BLaER1 (cell line): Measurements from ENCODE around the gene SPECC1.
"Not testable (repeated sequence)": the region's sequence is repeated elsewhere in the genome, so short reads cannot be mapped to it uniquely, and the experiment has no call there.

Experiments
- H3K27ac ChIP-seq: shearing (Covaris generic); formaldehyde crosslinking; 2 replicates; pipeline ENCODE4 v1.8.1; 2022
- H3K27me3 ChIP-seq: shearing (Covaris generic); formaldehyde crosslinking; 2 replicates; pipeline ENCODE4 v1.8.1; 2022
- H3K36me3 ChIP-seq: shearing (Covaris generic); formaldehyde crosslinking; 2 replicates; pipeline ENCODE4 v1.8.1; 2022
- H3K4me1 ChIP-seq: shearing (Covaris generic); formaldehyde crosslinking; 2 replicates; pipeline ENCODE4 v1.8.1; 2022
- H3K4me2 ChIP-seq: shearing (Covaris generic); formaldehyde crosslinking; 2 replicates; pipeline ENCODE4 v1.8.1; 2022
- H3K4me3 ChIP-seq: shearing (Covaris generic); formaldehyde crosslinking; 2 replicates; pipeline ENCODE4 v1.8.1; 2022
- H3K9ac ChIP-seq: shearing (Covaris generic); formaldehyde crosslinking; 2 replicates; pipeline ENCODE4 v1.8.1; 2022
- H3K9me3 ChIP-seq: shearing (Covaris generic); formaldehyde crosslinking; 2 replicates; pipeline ENCODE4 v1.8.1; 2022
- H4K20me1 ChIP-seq: shearing (Covaris generic); formaldehyde crosslinking; 2 replicates; pipeline ENCODE4 v1.8.1; 2022
- Cebpa-rat ChIP-seq: shearing (Covaris generic); IDR thresholded peaks from 2 replicates; pipeline ENCODE4 v1.8.1; 2022

SPECC1 gene

DNA sequence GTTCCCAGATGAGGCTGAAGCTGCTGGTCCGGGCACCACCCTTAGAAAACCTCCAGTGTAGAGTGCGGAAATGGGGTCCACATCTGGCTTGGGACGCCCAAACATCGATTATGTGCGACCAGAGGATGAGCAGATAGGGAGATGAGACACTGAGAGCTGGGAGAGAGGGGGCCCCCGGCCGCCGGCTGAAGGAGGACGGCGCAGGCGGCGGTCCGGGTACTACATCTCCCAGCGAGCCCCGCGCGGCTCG lies 182 bp upstream of the SPECC1 start:
- H3K36me3 ChIP-seq: no peaks in the 10 kb centered on the region
- peaks cover 13% of the 10 kb centered on the region for H3K4me1 ChIP-seq
- H3K9ac ChIP-seq: peak overlapping the region; percentile 77
- no peaks in the 10 kb centered on the region for H4K20me1 ChIP-seq
- H3K4me2 ChIP-seq: peak overlapping the region; percentile 98
- H3K27ac ChIP-seq: peak overlapping the region; percentile 25; the same call in 1 of the 2 replicates
- H3K4me3 ChIP-seq: peak overlapping the region; percentile 90
- peaks cover 24% of the 10 kb centered on the region for H3K27me3 ChIP-seq
- H3K9me3 ChIP-seq: peaks cover 7% of the 10 kb centered on the region; the same call in 1 of the 2 replicates
- TF ChIP-seq Cebpa-rat: no peak

DNA sequence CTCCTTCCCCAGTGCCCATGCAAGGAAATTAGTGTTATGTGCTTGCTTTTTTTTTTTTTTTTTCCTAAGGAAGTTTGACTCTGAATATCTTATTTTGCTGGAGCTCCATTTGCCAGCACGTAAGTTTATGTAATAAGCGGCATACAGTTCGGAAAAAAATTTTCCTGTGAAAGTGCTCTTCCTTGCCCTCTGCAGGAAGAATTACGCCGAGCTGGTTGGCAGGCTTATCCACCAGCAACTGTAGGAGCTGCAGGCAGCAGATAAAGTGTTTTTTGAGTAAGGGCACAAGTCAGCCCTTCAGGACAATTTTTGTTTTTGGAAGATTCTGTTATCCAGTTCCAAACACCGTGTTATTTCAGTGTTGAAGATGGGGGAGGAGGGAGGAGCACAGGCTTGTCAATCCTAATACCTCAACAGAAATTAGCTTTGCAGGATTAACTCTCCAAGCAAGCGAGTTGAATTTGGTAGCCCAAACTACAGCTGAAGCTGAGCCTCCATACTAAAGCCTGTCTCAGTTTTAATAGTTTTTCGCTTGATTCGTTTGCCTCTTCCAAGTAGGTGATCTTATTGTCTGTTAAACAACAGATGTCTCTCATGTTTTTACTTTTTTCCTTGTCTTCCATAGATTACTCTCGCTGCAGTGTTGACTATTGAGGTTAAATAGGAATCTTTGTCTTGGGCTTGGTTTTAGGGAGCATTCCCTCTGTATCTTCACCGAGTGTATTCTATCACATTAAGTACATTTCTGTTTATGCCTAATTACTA lies 1.1 kb downstream of the SPECC1 start:
- H3K27me3 ChIP-seq: peaks cover 24% of the 10 kb centered on the region

DNA sequence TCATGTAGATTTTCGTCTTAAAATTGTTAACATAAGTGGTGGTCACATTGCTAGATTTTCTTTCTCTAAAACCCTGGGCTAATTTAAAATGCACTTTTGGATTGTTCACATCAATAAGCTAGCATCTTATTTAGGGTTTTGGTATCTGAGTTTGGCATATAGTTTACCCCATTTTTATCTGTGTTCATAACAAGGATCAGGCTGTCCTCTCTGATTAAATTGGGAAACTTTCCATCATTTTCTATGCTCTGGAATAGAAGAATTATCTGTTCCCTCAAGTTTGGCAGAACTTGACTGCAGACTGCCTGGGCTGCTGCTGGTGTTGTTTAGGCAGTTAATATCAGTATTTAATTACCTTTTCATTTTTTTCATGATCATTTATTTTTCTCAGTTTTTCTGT lies 1.8 kb downstream of the SPECC1 start:
- Histone ChIP-seq H3K9me3 (peaks cover 7% of the 10 kb centered on the region; the same call in 1 of the 2 replicates), H3K4me3 (no peak overlapping the region), H3K4me1 (peaks cover 13% of the 10 kb centered on the region), H3K27ac (no peak overlapping the region), H3K4me2 (no peak overlapping the region), H3K27me3 (peaks cover 24% of the 10 kb centered on the region), H4K20me1 (no peaks in the 10 kb centered on the region), H3K36me3 (no peaks in the 10 kb centered on the region), H3K9ac (no peak overlapping the region)
- no peak for TF ChIP-seq Cebpa-rat

More for the DNA sequence above, 1.1 kb downstream of the SPECC1 start:
- Histone ChIP-seq H3K4me1 (peaks cover 13% of the 10 kb centered on the region), H3K4me3 (peak overlapping the region; percentile 90), H4K20me1 (no peaks in the 10 kb centered on the region), H3K36me3 (no peaks in the 10 kb centered on the region), H3K4me2 (peak overlapping the region; percentile 98), H3K9me3 (peaks cover 7% of the 10 kb centered on the region; the same call in 1 of the 2 replicates), H3K27ac (no peak overlapping the region), H3K9ac (peak overlapping the region; percentile 77; the same call in 1 of the 2 replicates)
- no peak for TF ChIP-seq Cebpa-rat

DNA sequence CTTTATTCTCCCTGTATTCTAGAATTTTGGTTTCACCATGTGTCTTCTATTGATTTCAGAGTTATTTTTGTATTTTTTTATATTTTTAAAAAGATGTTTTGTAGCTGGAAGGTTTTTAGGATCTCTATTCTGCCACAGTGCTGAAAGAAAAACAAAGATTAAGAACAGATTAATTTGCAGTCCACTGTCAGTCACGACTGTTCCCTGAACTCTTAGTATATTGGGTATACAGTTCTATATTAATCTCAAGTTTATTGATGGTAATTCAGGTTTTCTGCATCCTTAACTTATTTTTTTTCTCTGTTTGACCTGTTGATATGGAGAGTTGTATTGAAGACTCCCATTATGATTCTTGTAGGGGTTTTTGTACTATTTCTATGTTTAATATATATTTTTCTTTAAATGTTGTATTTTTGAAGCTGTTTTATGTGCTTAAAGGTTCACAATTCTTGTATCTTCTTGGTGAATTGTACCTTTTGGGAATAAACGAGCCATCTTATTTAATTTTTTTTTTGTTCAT lies 2.9 kb downstream of the SPECC1 start:
- Histone ChIP-seq H3K4me3 (no peak overlapping the region), H3K36me3 (no peaks in the 10 kb centered on the region), H3K27me3 (peaks cover 24% of the 10 kb centered on the region), H3K9ac (no peak overlapping the region), H3K4me2 (no peak overlapping the region), H3K4me1 (peaks cover 13% of the 10 kb centered on the region), H3K27ac (no peak overlapping the region), H4K20me1 (no peaks in the 10 kb centered on the region), H3K9me3 (peaks cover 19% of the 10 kb centered on the region)
- no peak for TF ChIP-seq Cebpa-rat

DNA sequence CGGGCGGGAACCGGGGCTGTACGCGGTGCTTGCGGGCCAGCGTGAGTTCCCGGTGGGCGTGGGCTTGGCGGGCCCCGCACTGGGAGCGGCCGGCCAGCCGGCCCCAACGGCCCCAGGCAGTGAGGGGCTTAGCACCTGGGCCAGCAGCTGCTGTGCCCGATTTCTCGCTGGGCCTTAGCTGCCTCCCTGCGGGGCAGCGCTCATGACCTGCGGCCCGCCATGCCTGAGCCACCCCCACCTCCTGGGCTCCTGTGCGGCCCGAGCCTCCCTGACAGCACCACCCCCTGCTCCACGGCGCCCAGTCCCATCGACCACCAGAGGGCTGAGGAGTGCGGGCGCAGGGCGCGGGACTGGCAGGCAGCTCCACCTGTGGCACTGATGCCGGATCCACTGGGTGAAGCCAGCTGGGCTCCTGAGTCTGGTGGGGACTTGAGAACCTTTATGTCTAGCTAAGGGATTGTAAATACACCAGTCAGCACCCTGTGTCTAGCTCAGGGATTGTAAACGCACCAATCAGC lies 7.4 kb downstream of the SPECC1 start:
- H3K4me3 ChIP-seq, H3K36me3 ChIP-seq, H3K4me1 ChIP-seq, H3K27ac ChIP-seq, H4K20me1 ChIP-seq, H3K9ac ChIP-seq, H3K4me2 ChIP-seq, H3K27me3 ChIP-seq: not testable (repeated sequence)
- H3K9me3 ChIP-seq: peaks cover 23% of the 10 kb centered on the region

DNA sequence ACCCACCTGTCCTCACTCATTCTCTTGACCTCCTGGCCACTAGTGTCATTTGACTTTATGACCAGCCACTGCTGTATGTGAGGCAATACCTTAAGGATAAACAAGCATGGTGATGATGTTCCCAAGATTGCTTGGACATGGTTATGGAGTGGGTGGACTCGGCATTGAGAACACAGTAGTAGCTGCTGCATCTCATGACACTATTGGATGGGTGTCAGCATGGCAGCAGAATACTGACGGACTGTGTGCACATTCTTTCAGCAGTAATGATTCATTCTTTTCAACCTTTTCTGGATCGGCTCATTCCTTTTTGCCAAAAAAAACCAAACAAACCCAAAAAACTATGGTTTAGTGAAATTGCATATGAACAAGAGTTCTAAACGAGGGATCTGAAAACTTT lies 13.5 kb downstream of the SPECC1 start:
- H3K4me2 ChIP-seq: no peak overlapping the region
- no peaks in the 10 kb centered on the region for H4K20me1 ChIP-seq
- no peak for TF ChIP-seq Cebpa-rat
- H3K36me3 ChIP-seq: no peaks in the 10 kb centered on the region
- H3K9ac ChIP-seq: no peak overlapping the region
- H3K4me1 ChIP-seq: no peaks in the 10 kb centered on the region
- H3K4me3 ChIP-seq: no peak overlapping the region
- H3K9me3 ChIP-seq: no peaks in the 10 kb centered on the region
- H3K27ac ChIP-seq: no peak overlapping the region
- no peaks in the 10 kb centered on the region for H3K27me3 ChIP-seq

DNA sequence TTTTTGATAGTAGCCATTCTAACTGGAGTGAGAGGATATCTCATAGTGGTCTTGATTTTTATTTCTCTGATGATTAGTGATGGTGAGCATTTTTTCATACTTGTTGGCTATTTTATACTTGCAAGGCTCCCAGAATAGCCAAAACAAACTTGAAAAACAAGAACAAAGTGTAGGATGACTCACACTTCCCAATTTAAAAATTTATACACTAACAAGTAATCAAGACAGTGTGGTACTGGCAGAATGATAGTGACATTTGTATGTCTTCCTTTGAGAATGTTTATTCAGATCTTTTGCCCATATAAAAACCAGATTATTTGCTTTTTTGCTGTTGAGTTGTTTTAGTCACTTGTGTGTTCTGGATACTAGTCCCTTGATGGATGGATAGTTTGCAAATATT lies 17.8 kb downstream of the SPECC1 start:
- H3K27ac ChIP-seq: no peak overlapping the region
- H3K36me3 ChIP-seq: no peaks in the 10 kb centered on the region
- H3K9ac ChIP-seq: no peak overlapping the region
- no peaks in the 10 kb centered on the region for H3K27me3 ChIP-seq
- TF ChIP-seq Cebpa-rat: no peak
- no peak overlapping the region for H3K4me2 ChIP-seq
- no peaks in the 10 kb centered on the region for H3K4me1 ChIP-seq
- H4K20me1 ChIP-seq: no peaks in the 10 kb centered on the region
- no peak overlapping the region for H3K4me3 ChIP-seq
- no peaks in the 10 kb centered on the region for H3K9me3 ChIP-seq

DNA sequence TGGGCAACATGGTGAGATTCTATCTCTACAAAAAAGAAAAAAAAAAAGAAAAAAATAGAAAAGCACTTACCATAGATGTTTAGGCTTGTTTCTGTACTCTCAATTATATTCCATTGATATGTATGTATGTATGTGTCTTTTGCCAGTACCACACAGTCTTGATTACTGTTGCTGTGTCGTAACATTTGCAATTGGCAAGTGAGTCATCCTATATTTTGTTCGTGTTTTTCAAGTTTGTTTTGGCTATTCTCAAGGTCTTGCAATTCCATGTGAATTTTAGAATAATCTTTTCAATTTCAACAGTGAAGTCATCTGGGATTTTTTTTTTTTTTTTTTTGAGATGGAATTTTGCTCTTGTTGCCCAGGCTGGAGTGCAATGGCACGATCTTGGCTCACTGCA lies 19.3 kb downstream of the SPECC1 start:
- no peak overlapping the region for H3K4me2 ChIP-seq
- H3K9ac ChIP-seq: no peak overlapping the region
- no peaks in the 10 kb centered on the region for H3K27me3 ChIP-seq
- 0 out of 2 replicates have a peak, but pooled peaks cover 6% of the 10 kb centered on the region for H3K4me1 ChIP-seq
- H3K9me3 ChIP-seq: no peaks in the 10 kb centered on the region
- H4K20me1 ChIP-seq: no peaks in the 10 kb centered on the region
- no peak overlapping the region for H3K27ac ChIP-seq
- TF ChIP-seq Cebpa-rat: no peak
- no peaks in the 10 kb centered on the region for H3K36me3 ChIP-seq
- no peak overlapping the region for H3K4me3 ChIP-seq

DNA sequence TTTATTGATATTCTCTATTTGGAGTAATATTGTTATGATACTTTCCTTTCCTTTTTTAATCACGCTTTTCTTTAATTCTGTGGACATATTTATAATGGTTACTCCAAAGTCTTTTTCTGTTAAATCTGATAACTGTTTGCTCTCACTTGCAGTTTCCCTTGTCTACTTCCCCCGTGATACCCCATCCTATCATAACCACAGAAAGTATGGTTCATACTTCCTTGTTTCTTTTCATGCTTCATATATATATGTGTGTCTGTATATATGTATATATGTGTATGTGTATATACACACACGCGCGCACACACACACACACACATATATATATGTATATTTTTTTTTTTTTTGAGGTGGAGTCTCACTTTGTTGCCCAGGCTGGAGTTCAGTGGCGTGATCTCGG lies 23.5 kb downstream of the SPECC1 start:
- Histone ChIP-seq H4K20me1 (no peaks in the 10 kb centered on the region), H3K4me3 (no peak overlapping the region), H3K27me3 (no peaks in the 10 kb centered on the region), H3K9ac (no peak overlapping the region), H3K4me2 (no peak overlapping the region), H3K9me3 (no peaks in the 10 kb centered on the region), H3K4me1 (0 out of 2 replicates have a peak, but pooled peaks cover 6% of the 10 kb centered on the region), H3K27ac (no peak overlapping the region), H3K36me3 (no peaks in the 10 kb centered on the region)
- no peak for TF ChIP-seq Cebpa-rat

DNA sequence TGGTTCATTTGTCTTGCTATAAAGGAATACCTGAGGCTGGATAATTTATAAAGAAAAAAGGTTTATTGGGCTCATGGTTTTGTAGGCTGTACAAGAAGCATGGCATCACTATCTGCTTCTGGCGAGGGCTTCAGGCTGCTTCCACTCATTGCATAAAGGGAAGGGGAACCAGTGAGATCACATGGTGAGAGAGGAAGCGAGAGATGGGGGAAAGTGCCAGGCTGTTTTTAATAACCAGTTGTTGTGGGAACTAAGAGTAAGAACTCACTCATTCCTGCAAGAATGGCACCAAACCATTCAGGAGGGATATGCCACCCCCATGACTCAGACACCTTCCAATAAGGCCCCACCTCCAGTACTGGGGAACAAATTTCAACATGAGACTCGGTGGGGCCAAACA lies 24.3 kb downstream of the SPECC1 start:
- Histone ChIP-seq H4K20me1 (no peaks in the 10 kb centered on the region), H3K4me2 (no peak overlapping the region), H3K36me3 (no peaks in the 10 kb centered on the region), H3K9me3 (no peaks in the 10 kb centered on the region), H3K9ac (no peak overlapping the region), H3K4me1 (0 out of 2 replicates have a peak, but pooled peaks cover 6% of the 10 kb centered on the region), H3K4me3 (no peak overlapping the region), H3K27me3 (no peaks in the 10 kb centered on the region), H3K27ac (no peak overlapping the region)
- TF ChIP-seq Cebpa-rat: no peak
